ENCODE measurements around the gene DMD.

Gene DMD

GRCh38 chrX:31186693-31187338 is 2024.5 kb downstream of the DMD start:
- Mint-ChIP-seq H3K36me3 (no peaks in the 10 kb centered on the region), H3K4me1 (no peaks in the 10 kb centered on the region), H3K9me3 (no peaks in the 10 kb centered on the region), H3K27ac (no peak overlapping the region), H3K4me3 (no peak overlapping the region), H3K27me3 (no peaks in the 10 kb centered on the region)
- CTCF ChIA-PET: no interaction called here
- no peak for DNase-seq

GRCh38 chrX:31185884-31186283 is 2025.5 kb downstream of the DMD start:
- Mint-ChIP-seq H3K9me3 (no peaks in the 10 kb centered on the region), H3K27ac (no peak overlapping the region), H3K4me1 (no peaks in the 10 kb centered on the region), H3K27me3 (no peaks in the 10 kb centered on the region), H3K36me3 (no peaks in the 10 kb centered on the region), H3K4me3 (no peak overlapping the region)
- CTCF ChIA-PET: no interaction called here
- no peak for DNase-seq

GRCh38 chrX:31181377-31182000 is 2029.9 kb downstream of the DMD start:
- no peak overlapping the region for H3K4me3 Mint-ChIP-seq
- DNase-seq: no peak
- no peak overlapping the region for H3K27ac Mint-ChIP-seq
- H3K27me3 Mint-ChIP-seq: no peaks in the 10 kb centered on the region
- CTCF ChIA-PET: no interaction called here
- H3K36me3 Mint-ChIP-seq: no peaks in the 10 kb centered on the region
- H3K4me1 Mint-ChIP-seq: no peaks in the 10 kb centered on the region
- H3K9me3 Mint-ChIP-seq: no peaks in the 10 kb centered on the region

- CTCF ChIA-PET: no interaction called here
- H3K4me1 Mint-ChIP-seq: no peaks in the 10 kb centered on the region
- no peak overlapping the region for H3K4me3 Mint-ChIP-seq
- DNase-seq: no peak
- no peaks in the 10 kb centered on the region for H3K9me3 Mint-ChIP-seq
- H3K36me3 Mint-ChIP-seq: no peaks in the 10 kb centered on the region
- H3K27me3 Mint-ChIP-seq: no peaks in the 10 kb centered on the region
- H3K27ac Mint-ChIP-seq: no peak overlapping the region
These were observed 2032.1 kb downstream of the DMD start for GRCh38 chrX:31179203-31179602.

DNA sequence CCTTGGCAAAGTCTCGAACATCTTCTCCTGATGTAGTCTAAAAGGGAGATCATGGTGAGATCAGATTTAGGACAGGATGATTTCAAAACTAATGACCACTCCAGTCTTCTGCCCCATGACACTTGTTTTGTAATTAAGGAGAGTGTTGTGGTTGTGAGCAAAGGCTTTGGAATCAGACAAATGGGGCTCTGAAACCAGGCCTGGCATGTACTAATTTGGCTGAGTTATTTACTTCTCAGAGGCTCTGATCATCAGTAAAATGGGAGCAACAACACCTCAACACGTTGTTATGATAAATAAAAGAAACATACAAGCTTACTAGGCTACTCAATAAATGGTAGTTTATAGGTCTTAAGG is 2032.6 kb downstream of the DMD start:
- Mint-ChIP-seq H3K9me3 (no peaks in the 10 kb centered on the region), H3K27me3 (no peaks in the 10 kb centered on the region), H3K4me3 (no peak overlapping the region), H3K27ac (no peak overlapping the region), H3K36me3 (no peaks in the 10 kb centered on the region), H3K4me1 (no peaks in the 10 kb centered on the region)
- no peak for DNase-seq
- CTCF ChIA-PET: no interaction called here

- no peaks in the 10 kb centered on the region for H3K27me3 Mint-ChIP-seq
- no peaks in the 10 kb centered on the region for H3K9me3 Mint-ChIP-seq
- H3K4me3 Mint-ChIP-seq: no peak overlapping the region
- no peaks in the 10 kb centered on the region for H3K4me1 Mint-ChIP-seq
- no peaks in the 10 kb centered on the region for H3K36me3 Mint-ChIP-seq
- CTCF ChIA-PET: no interaction called here
- no peak overlapping the region for H3K27ac Mint-ChIP-seq
- no peak for DNase-seq
These were observed 2033.1 kb downstream of the DMD start for GRCh38 chrX:31178064-31178768.

GRCh38 chrX:31170792-31171191 is 2040.6 kb downstream of the DMD start:
- H3K27me3 Mint-ChIP-seq: no peaks in the 10 kb centered on the region
- no peaks in the 10 kb centered on the region for H3K9me3 Mint-ChIP-seq
- H3K4me1 Mint-ChIP-seq: no peaks in the 10 kb centered on the region
- H3K4me3 Mint-ChIP-seq: no peak overlapping the region
- no peak for DNase-seq
- no peak overlapping the region for H3K27ac Mint-ChIP-seq
- H3K36me3 Mint-ChIP-seq: no peaks in the 10 kb centered on the region
- CTCF ChIA-PET: no interaction called here

- CTCF ChIA-PET: no interaction called here
- Mint-ChIP-seq H3K4me1 (no peaks in the 10 kb centered on the region), H3K9me3 (no peaks in the 10 kb centered on the region), H3K36me3 (no peaks in the 10 kb centered on the region), H3K4me3 (no peak overlapping the region), H3K27me3 (no peaks in the 10 kb centered on the region), H3K27ac (no peak overlapping the region)
- DNase-seq: no peak
These were observed 2042.8 kb downstream of the DMD start for GRCh38 chrX:31168551-31168950.

- Mint-ChIP-seq H3K4me1 (no peaks in the 10 kb centered on the region), H3K9me3 (no peaks in the 10 kb centered on the region), H3K4me3 (no peak overlapping the region), H3K27me3 (no peaks in the 10 kb centered on the region), H3K36me3 (no peaks in the 10 kb centered on the region), H3K27ac (no peak overlapping the region)
- CTCF ChIA-PET: no interaction called here
- DNase-seq: no peak
These were observed 2044.5 kb downstream of the DMD start for GRCh38 chrX:31166832-31167231.

GRCh38 chrX:31166416-31166815 is 2044.9 kb downstream of the DMD start:
- CTCF ChIA-PET: no interaction called here
- no peak overlapping the region for H3K27ac Mint-ChIP-seq
- H3K36me3 Mint-ChIP-seq: no peaks in the 10 kb centered on the region
- H3K4me1 Mint-ChIP-seq: no peaks in the 10 kb centered on the region
- DNase-seq: no peak
- no peaks in the 10 kb centered on the region for H3K9me3 Mint-ChIP-seq
- no peak overlapping the region for H3K4me3 Mint-ChIP-seq
- no peaks in the 10 kb centered on the region for H3K27me3 Mint-ChIP-seq

DNA sequence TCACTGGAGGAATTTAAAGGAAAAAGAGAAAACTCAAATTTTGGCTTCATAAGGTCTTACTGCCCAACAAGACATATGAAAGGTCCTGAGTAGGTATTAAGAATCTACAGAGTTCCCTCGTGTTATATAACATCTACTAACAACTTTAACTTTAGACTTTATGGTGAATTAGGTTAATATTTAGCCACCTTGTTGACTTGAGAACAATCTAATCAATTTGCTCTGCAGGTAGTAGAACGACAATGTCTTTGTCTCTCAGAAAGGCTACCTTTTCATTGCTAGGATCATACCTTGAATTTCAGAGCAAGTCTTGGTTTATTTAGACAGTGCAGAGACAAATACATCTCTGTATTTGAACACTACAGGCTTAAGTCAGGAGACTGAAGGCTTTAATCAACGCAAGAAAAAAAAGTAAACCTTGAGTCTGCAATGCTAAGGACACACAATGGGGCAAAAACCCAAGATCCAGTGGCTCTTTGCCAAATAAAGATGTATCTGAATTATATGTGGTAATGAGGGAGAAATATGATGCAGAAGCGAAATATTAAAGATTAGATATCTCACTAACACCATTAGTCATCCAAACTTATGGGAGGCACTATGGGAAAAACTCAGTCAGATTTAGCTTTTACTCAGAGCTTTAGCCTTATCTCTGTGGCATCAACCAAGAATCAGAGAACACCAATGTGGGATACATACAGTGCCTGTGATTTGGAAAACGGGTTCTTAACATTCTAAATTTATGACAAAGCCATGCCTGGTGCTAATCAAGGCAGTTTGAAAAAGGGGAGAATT is 2045.9 kb downstream of the DMD start:
- H3K27me3 Mint-ChIP-seq: no peaks in the 10 kb centered on the region
- no peak overlapping the region for H3K27ac Mint-ChIP-seq
- H3K9me3 Mint-ChIP-seq: no peaks in the 10 kb centered on the region
- CTCF ChIA-PET: no interaction called here
- DNase-seq: no peak
- H3K4me3 Mint-ChIP-seq: no peak overlapping the region
- H3K4me1 Mint-ChIP-seq: no peaks in the 10 kb centered on the region
- no peaks in the 10 kb centered on the region for H3K36me3 Mint-ChIP-seq

- no peaks in the 10 kb centered on the region for H3K4me1 Mint-ChIP-seq
- H3K27ac Mint-ChIP-seq: no peak overlapping the region
- CTCF ChIA-PET: no interaction called here
These were observed 2056.4 kb downstream of the DMD start for GRCh38 chrX:31154946-31155345.

DNA sequence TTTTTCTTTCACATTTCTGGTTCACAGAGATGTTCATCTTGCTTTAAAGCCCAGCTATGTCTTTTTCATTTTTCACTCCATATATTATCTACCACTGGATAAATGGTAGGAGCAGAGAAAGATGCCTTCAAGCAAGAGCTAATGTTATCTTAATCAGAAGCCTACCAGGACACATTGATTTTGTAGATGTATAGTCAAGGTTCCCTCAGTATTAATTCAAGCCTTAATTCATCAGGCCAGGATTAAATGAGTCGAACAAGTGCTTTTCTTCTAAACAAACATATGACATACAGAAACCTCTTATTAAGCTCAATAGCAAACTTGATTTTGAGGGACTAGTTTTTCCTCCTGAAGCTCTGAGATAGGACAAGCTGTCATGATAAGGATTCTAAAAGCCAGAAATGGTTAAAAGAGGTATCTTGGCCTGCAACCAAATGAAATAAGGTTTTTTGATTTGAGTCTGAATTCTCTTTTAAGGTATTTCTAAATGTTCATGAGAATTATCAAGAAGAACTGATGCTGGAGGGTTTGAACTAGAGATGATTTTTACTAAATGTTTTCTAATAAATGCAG is 2057.8 kb downstream of the DMD start:
- Mint-ChIP-seq H3K9me3 (no peaks in the 10 kb centered on the region), H3K4me1 (no peaks in the 10 kb centered on the region), H3K27ac (no peak overlapping the region), H3K4me3 (no peak overlapping the region), H3K36me3 (no peaks in the 10 kb centered on the region), H3K27me3 (no peaks in the 10 kb centered on the region)
- CTCF ChIA-PET: no interaction called here
- no peak for DNase-seq

More at GRCh38 chrX:31154946-31155345, 2056.4 kb downstream of the DMD start:
- Mint-ChIP-seq H3K4me3 (no peak overlapping the region), H3K9me3 (no peaks in the 10 kb centered on the region), H3K27me3 (no peaks in the 10 kb centered on the region), H3K36me3 (no peaks in the 10 kb centered on the region)
- DNase-seq: no peak

DNA sequence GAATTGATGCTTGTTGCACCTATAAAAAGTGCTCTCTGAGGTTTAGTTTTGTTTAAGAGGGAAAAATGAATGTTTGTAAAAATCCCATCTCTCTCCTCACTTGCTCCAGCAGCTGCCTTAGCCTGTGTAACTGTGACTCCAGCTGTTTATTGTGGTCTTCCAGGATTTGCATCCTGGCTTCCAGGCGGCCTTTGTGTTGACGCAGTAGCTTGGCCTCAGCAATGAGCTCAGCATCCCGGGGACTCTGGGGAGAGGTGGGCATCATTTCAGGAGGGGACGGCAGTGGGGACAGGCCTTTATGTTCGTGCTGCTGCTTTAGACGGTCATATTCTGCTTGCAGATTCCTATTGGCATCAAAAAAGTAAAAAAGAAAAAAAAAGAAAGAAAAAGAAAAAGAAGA is 2064.2 kb downstream of the DMD start:
- CTCF ChIA-PET: no interaction called here
- Mint-ChIP-seq H3K4me1 (no peaks in the 10 kb centered on the region), H3K36me3 (no peaks in the 10 kb centered on the region), H3K27me3 (no peaks in the 10 kb centered on the region), H3K9me3 (no peaks in the 10 kb centered on the region), H3K27ac (no peak overlapping the region), H3K4me3 (no peak overlapping the region)
- DNase-seq: no peak

Data from activated naive CD4-positive, alpha-beta T cell treated with anti-CD3 and anti-CD28 coated beads, Interleukin-2, amount 10 ng/mL, durations not matched to agents 7 days and 5 days (primary cell).